OCI-LY3 (cell line): ENCODE data around the gene SLC35F3.

Experiments
- EZH2phosphoT487 ChIP-seq: fragments of 200-600 bp; shearing (Covaris generic); IDR thresholded peaks from 2 replicates; pipeline ENCODE4 v1.6.1; 2018; ENCODE audit warnings: antibody characterized with exemption, mixed run types, low read depth
- TF ChIP-seq, protein P1 (sequence below): fragments of 200-600, 300-600 bp; sonication (generic); IDR thresholded peaks from 2 replicates; pipeline ENCODE4 v1.5.1; 2014; ENCODE audit warnings: antibody characterized with exemption, low read length, low read depth

DNA sequence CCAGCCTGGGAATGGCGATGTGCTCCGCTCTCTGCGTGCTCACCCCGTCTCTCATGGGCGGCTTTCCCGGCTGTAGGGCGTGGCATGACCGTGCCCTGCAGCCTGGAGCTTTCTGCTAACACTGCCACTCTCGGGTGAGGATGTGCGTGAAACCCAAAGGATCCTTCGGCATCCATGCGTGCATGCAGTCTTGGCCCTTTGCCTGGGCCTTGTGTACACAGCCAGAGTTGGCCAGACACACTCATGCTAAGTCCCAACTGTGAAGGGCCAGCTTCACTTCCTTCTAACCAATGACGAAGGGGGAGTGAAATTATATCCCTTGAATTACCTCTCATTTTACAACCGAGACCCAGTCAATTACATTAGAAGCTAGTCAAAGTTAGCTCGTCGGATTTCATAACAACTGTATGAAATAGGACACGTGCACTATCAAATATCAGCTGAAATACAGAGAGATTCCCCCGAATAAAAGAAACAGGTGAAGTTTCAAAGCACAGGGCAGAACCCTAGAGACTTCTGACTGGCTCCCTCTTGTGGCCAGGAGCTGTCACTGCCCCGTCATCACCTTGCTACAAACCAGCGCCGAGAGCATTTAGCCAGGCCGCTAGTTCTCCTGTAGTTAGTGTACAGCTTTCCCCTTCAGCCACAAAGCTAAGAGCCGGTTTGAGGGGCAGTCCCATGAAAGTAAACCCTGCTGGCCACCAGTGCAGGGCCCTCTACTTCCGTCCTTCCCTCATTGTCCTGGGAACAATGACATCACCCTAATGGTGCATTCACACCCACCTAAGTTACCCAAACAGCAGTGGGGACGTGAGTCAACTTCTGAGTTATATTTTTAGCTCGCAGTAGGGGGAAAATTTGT, 405.4 kb downstream of the SLC35F3 start:
- TF ChIP-seq, protein P1, sequence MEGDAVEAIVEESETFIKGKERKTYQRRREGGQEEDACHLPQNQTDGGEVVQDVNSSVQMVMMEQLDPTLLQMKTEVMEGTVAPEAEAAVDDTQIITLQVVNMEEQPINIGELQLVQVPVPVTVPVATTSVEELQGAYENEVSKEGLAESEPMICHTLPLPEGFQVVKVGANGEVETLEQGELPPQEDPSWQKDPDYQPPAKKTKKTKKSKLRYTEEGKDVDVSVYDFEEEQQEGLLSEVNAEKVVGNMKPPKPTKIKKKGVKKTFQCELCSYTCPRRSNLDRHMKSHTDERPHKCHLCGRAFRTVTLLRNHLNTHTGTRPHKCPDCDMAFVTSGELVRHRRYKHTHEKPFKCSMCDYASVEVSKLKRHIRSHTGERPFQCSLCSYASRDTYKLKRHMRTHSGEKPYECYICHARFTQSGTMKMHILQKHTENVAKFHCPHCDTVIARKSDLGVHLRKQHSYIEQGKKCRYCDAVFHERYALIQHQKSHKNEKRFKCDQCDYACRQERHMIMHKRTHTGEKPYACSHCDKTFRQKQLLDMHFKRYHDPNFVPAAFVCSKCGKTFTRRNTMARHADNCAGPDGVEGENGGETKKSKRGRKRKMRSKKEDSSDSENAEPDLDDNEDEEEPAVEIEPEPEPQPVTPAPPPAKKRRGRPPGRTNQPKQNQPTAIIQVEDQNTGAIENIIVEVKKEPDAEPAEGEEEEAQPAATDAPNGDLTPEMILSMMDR = peak; percentile 99
- TF ChIP-seq EZH2phosphoT487 = no peak
